Skeletal muscle tissue (tissue), 4 donors: ENCODE data around the gene SYT8. TPM values are rescaled to one million over a fixed set of nuclear protein-coding genes. Genes with fewer than 3 reads are reported as not detected.

Experiments
- H3K27ac ChIP-seq: one replicate; pipeline ENCODE4 v1.7.0; 2013; ENCODE audit warnings: mild to moderate bottlenecking, low read depth, low read length, inconsistent platforms
- H3K27me3 ChIP-seq, 3 donors: one replicate each; pipeline ENCODE4 v1.7.0; 2013; ENCODE audit warnings: low read length in 3 of 3; ENCODE audit not compliant: control insufficient read depth in 3 of 3, insufficient read depth in 3 of 3
- H3K36me3 ChIP-seq, 3 donors: one replicate each; pipeline ENCODE4 v1.7.0; 2013; ENCODE audit warnings: low read length in 3 of 3; ENCODE audit not compliant: control insufficient read depth in 3 of 3, insufficient read depth in 3 of 3
- H3K4me1 ChIP-seq, 3 donors: one replicate each; pipeline ENCODE4 v1.7.0; 2013; ENCODE audit warnings: low read length in 3 of 3, mild to moderate bottlenecking in 3 of 3; ENCODE audit not compliant: control insufficient read depth in 3 of 3, insufficient read depth in 3 of 3
- H3K4me3 ChIP-seq, 3 donors: one replicate each; pipeline ENCODE4 v1.7.0; 2013; ENCODE audit warnings: low read length in 3 of 3
- H3K9ac ChIP-seq, 3 donors: one replicate each; pipeline ENCODE4 v1.7.0; 2013; ENCODE audit warnings: low read length in 3 of 3, mild to moderate bottlenecking in 3 of 3, moderate library complexity in 2 of 3, low read depth in 1 of 3
- H3K9me3 ChIP-seq, 3 donors: one replicate each; pipeline ENCODE4 v1.7.0; 2013; ENCODE audit warnings: low read length in 3 of 3; ENCODE audit not compliant: control insufficient read depth in 3 of 3
- total RNA-seq: library from RNA; depleted of rRNA; stranded (reverse); fragments of >200 nt; gene quantifications from one replicate; pipeline ENCODE4 v1.2.3, GENCODE V29; 2014
- donor health status: Osteomylitis.

Gene SYT8
- total RNA-seq, 1 donor from 2014 or later, result not detected

DNA sequence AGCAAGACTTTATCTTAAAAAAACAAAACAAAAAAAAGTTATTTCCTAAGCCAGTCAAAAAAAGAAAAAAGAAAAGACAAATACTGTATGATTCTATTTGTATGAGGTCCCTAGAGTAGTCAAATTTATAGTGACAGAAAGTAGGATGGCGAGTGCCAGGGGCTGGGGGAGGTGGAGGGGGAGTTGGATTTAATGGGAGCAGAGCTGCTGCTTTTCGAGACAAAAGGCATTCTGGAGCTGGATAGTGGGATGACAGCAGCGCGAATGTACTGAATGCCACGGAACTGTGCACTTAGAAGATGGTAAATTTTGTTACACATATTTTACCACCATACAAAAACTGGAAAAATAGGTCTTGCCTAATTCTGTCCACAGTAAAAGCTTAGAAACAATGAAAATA, 17.8 kb upstream of the SYT8 start:
- Histone ChIP-seq H3K27me3 (peaks cover 3 to 15% (median 8%) of the 10 kb centered on the region in 3 donors), H3K36me3 (no peaks in the 10 kb centered on the region), H3K9me3 (peaks cover 0 to 7% (median 7%) of the 10 kb centered on the region in 3 donors), H3K27ac (no peak overlapping the region), H3K9ac (no peak overlapping the region), H3K4me1 (no peaks in the 10 kb centered on the region), H3K4me3 (no peak overlapping the region)

DNA sequence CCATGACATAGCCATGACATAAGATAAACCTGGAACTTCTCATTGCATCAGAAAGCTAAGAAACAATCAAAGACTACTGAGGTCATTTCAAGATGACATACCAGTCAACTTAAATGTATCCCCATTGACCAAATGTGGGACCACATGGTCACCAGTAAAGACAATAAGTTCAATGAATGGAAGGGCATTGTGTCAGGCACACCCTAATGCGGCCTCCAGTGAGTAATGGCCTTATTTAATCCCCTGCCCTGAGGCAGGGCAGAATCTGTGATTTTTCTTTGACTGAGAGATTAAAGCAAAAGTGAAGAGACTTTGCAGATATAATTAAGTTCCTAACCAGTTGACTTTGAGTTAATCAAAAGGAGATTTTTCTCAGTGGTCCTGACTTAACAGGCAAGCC, 17.3 kb upstream of the SYT8 start:
- no peaks in the 10 kb centered on the region for H3K4me1 ChIP-seq
- H3K27me3 ChIP-seq, result peaks cover 3 to 15% (median 8%) of the 10 kb centered on the region in 3 donors
- H3K9me3 ChIP-seq, result peaks cover 0 to 7% (median 4%) of the 10 kb centered on the region in 3 donors
- no peak overlapping the region for H3K27ac ChIP-seq
- no peaks in the 10 kb centered on the region for H3K36me3 ChIP-seq
- H3K9ac ChIP-seq, result no peak overlapping the region
- H3K4me3 ChIP-seq, result no peak overlapping the region

DNA sequence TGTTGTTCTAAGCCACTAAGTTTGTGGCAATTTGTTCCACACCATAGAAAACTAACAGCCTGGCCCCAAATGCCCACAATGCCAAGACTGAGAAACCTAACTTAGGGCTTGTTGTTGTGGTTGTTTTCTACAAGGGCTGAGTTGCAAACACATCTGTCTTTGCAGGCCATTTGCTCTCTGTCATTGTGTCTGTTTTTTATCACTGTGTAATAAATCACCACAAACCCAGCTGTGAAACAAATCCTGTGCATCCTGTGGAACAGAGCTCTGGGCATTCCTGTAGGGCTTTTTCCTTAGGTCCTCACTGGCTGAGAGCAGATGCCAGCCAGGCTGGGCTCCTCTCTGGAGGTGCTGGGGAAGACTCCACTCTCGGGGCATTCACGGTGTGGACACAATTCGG, 15.7 kb upstream of the SYT8 start:
- Histone ChIP-seq H3K4me1 (no peaks in the 10 kb centered on the region), H3K9ac (no peak overlapping the region), H3K27me3 (peaks cover 3 to 15% (median 8%) of the 10 kb centered on the region in 3 donors), H3K27ac (no peak overlapping the region), H3K4me3 (no peak overlapping the region), H3K9me3 (peaks cover 0 to 7% (median 4%) of the 10 kb centered on the region in 3 donors), H3K36me3 (no peaks in the 10 kb centered on the region)

DNA sequence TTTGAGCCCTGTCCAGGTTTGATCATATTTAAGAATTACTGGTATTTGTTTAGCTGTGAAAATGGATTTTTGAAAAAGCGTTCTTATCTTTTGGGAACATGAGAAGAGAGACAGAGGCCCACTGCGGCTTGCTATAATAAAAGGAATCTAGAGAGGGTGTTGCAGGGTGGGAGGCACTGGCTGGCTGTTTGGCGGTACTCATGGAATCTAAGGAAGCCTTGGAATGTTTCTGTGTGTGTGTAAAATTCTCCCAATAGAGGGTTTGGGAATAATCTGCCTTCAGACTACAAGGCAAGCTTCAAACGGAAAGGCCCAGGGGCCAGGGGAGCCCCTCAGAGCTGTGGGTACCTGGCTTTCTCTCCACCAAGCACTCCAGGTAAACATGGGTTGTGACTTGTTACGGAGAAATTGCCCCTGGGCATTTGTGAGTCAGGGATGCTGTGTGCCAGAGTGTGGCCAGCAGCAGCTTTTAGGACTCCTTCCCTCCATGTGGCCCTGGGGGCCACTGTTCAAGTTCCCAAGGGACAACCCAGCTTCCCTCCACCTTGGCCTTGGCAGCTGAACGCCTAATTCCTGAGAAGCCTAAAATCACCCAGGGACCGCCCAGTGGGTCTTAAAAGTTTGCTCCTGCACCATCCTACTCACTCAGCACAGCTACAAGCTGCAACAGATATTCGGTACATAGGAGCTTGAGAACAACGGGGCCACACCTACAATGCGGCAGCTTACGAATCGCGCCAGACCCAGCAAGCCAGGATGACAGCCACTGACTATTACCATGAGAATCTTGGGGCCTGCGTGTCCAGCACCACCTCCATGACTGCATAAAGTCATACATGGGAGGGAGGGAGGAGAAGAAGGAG, 14.1 kb upstream of the SYT8 start:
- Histone ChIP-seq H3K36me3 (no peaks in the 10 kb centered on the region), H3K4me1 (no peaks in the 10 kb centered on the region), H3K4me3 (no peak overlapping the region), H3K27ac (no peak overlapping the region), H3K9ac (no peak overlapping the region), H3K27me3 (peaks cover 3 to 7% (median 4%) of the 10 kb centered on the region in 3 donors), H3K9me3 (peaks cover 0 to 7% (median 4%) of the 10 kb centered on the region in 3 donors)

DNA sequence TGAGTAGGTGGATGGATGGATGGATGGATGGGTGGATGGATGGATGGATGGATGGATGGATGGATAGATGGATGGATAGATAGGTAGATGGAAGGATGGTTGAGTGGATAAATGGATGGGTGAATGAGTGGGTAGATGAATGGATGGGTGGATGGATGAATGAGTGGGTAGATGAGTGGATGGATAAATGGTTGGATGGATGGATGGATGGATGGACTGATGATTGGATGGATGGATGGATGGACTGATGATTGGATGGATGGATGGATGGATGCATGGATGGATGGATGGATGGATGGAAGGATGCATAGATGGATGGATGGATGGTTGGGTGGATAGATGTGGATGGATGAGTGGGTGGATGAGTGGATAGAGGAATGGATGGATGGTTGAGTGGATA, 13.2 kb upstream of the SYT8 start:
- peaks cover 0 to 3% (median 0%) of the 10 kb centered on the region in 3 donors for H3K4me1 ChIP-seq
- H3K9me3 ChIP-seq, result peaks cover 0 to 7% (median 4%) of the 10 kb centered on the region in 3 donors
- H3K27me3 ChIP-seq, result peaks cover 0 to 8% (median 0%) of the 10 kb centered on the region in 3 donors
- no peaks in the 10 kb centered on the region for H3K36me3 ChIP-seq
- H3K27ac ChIP-seq, result no peak overlapping the region
- no peak overlapping the region for H3K9ac ChIP-seq
- no peak overlapping the region for H3K4me3 ChIP-seq

DNA sequence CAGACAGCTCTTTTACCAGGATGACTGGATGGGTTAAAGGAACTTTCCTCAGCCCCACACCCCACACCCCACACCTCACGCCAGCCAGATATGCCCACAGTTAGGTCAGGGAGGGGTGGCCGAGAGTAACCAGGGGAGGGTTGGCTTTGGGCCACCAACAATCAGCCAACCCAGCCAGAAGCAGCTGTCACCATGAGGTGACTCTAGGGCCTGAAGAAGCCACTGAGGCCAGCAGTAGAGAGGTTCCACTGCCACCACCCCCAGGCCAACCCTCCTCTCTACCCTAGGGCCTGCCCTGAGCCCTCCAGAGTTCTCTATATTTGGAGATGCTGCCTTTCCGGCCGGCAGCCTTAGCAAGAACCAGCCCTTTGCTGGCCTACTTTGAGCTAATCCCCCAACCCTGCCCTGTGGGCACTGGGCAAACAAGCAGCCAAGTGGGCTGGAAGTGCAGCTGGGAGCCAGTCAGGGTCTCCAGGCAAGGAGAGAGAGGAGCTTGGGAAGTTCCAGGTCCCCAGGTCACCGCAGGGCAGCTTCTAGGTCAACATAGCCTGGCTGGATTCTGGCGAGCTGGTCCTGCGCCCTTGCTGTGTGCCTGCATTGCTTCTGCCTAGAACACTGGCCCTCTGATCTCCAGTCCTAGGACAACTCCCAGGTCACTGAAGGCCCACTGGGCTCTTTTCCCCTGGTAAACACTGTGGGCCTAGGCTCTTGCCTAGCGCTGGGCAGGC, 12.0 kb upstream of the SYT8 start:
- Histone ChIP-seq H3K4me3 (no peak overlapping the region), H3K4me1 (peaks cover 8 to 15% (median 12%) of the 10 kb centered on the region in 3 donors), H3K36me3 (no peaks in the 10 kb centered on the region), H3K27ac (no peak overlapping the region), H3K27me3 (peaks cover 0 to 18% (median 8%) of the 10 kb centered on the region in 3 donors), H3K9me3 (peaks cover 0 to 7% (median 3%) of the 10 kb centered on the region in 3 donors), H3K9ac (no peak overlapping the region)

DNA sequence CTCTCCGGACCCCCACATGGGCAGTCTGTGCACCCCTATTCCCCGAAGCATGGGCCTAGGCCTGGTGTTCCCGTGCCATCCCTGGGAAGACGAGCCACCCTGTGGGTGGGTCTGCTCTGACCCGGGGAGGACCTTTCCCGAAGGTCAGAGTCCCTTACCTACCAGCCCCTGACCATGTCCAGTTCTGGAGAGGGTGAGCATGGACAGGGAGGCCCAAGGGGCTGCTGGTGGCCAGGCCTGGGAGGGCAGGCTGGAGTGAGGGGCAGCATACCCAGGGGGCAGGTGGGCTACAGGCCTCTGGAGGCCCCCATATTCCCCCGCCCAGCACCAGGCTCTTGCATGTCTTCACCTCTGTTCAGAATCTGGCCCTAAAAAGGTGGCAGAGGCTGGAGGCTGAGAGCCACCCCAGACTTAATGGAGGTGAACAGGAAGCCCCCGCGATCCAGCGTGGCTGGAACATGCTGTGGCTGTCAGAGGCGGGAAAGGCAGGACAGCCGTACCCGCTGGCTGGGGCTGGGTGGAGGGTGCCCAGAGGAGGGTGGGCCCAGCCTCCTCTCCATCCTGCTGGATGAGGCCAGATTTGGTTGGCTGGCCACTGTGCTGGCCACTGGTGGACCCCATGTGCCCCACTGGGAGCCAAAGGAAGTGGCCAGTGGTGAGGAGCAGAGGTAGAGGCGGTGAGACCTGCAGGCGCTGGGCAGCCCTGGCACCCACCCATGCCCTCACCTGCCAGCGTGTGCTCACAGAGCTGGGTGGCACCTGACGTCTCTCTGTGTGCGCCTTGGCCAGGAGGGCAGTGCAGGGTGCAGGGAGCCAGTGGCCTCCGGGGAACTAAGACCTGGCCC, 11.2 kb upstream of the SYT8 start:
- Histone ChIP-seq H3K9ac (no peak overlapping the region), H3K4me3 (no peak overlapping the region), H3K27ac (no peak overlapping the region), H3K4me1 (peaks cover 10 to 15% (median 13%) of the 10 kb centered on the region in 3 donors), H3K27me3 (peaks cover 0 to 25% (median 14%) of the 10 kb centered on the region in 3 donors), H3K9me3 (peaks cover 0 to 3% (median 0%) of the 10 kb centered on the region in 3 donors), H3K36me3 (no peaks in the 10 kb centered on the region)

DNA sequence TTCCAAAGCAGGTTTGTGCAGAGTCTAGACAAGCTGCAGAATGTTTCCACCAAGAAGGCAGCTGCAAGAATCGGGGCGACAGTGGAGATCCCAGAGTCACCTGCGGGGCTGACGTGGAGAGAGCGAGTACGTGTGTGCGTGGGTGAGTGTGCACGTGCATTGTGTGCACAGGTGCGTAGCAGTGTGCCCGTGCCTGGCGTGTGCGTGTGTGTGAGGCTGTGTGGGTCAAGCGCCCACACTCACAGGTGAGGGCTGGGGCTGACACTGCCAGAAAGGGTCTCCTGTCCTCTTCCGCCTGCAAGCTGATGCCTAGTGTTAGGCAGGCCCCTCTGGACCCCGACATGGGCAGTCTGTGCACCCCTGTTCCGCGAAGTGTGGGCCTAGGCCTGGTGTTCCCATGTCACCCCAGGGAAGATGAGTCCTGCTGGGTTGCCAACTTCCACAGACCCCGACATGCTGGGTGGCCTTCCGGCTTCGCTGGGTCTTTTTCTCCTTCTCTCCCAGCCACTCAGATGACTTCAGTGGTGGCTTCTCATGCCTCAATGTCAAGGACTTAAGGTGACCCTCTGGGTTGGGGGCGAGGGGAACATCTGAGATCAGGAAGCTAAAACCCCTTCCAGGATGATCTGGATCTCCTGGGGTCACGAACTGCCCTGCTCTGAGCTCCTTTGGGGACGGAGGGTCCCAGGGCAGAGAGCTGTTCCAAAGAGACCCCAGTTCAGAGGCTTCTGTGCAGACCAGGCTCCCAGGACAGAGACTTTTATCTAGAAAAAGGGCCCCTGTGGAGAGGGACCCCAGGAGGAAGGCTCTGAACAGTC, 10.4 kb upstream of the SYT8 start:
- H3K9ac ChIP-seq, result peak overlapping the region in 1 of 3 donors; percentile 25
- H3K27me3 ChIP-seq, result peaks cover 0 to 32% (median 14%) of the 10 kb centered on the region in 3 donors
- H3K9me3 ChIP-seq, result no peaks in the 10 kb centered on the region
- H3K27ac ChIP-seq, result no peak overlapping the region
- no peaks in the 10 kb centered on the region for H3K36me3 ChIP-seq
- H3K4me3 ChIP-seq, result no peak overlapping the region
- H3K4me1 ChIP-seq, result peaks cover 13 to 15% (median 14%) of the 10 kb centered on the region in 3 donors
